GM12872 (cell line): Measurements from ENCODE around the gene FLNC.

Experiments used
- CTCF ChIP-seq: IDR thresholded peaks from 3 replicates; pipeline ENCODE4 v1.5.1; 2011; ENCODE audit warnings: low read depth, mild to moderate bottlenecking, low read length, moderate library complexity; ENCODE audit not compliant: insufficient read depth

The FLNC gene

GRCh38 chr7:128840326-128841170 lies 10.3 kb downstream of the FLNC start:
- TF ChIP-seq CTCF, result no peak

GRCh38 chr7:128841171-128841690 lies 11.0 kb downstream of the FLNC start:
- no peak for TF ChIP-seq CTCF

GRCh38 chr7:128841921-128842673 lies 11.9 kb downstream of the FLNC start:
- peak; percentile 92 for TF ChIP-seq CTCF

GRCh38 chr7:128842674-128843641 lies 12.8 kb downstream of the FLNC start:
- no peak for TF ChIP-seq CTCF

- no peak for TF ChIP-seq CTCF
Observed at GRCh38 chr7:128843938-128844621, 13.9 kb downstream of the FLNC start.

- TF ChIP-seq CTCF, result no peak
Observed at GRCh38 chr7:128844777-128845311, 14.6 kb downstream of the FLNC start.
